NCI-H2081 treated with DMSO at 0.1 percent for 48 hours (cell line): ENCODE data around the gene MRPL41.
A peak's percentile ranks its signal among the peaks of the same experiment; 100 is the strongest.
"Not testable (repeated sequence)": the region's sequence is repeated elsewhere in the genome, so short reads cannot be mapped to it uniquely, and the experiment has no call there.

ENCODE experiments used
- DNase-seq: peaks from one replicate; lab custom pipeline; 2025; lab: John Stamatoyannopoulos, UW

Gene MRPL41

DNA sequence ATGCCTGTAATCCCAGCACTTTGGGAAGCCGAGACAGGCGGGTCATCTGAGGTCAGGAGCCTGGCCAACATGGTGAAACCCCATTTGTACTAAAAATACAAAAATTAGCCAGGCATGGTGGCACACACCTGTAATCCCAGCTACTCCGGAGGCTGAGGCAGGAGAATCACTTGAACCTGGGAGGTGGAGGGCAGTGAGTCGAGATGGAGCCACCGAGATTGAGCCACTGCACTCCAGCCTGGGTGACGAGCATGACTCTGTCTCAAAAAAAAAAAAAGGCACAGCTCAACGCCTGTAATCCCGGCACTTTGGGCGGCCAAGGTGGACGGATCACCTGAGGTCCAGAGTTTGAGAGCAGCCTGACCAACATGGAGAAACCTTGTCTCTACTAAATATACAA, 2.0 kb downstream of the MRPL41 start:
- not testable (repeated sequence) for DNase-seq

DNA sequence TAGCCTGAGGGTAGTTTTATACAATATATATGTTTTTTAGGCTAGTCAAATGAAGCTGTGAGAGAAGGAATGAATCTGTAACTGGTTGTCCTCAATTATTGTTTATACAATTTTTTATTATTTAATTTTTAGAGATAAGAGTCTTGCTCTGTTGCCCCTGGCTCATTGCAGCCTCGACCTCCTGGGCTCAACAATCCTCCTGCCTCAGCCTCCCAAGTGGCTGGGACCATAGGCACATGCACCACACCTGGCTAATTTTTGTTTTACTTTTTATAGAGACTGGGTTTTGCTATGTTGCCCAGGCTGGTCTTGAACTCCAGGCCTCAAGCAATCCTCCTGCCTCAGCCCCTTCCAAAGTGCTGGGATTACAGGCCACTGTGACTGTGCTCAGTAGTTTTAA, 2.7 kb downstream of the MRPL41 start:
- DNase-seq = no peak

DNA sequence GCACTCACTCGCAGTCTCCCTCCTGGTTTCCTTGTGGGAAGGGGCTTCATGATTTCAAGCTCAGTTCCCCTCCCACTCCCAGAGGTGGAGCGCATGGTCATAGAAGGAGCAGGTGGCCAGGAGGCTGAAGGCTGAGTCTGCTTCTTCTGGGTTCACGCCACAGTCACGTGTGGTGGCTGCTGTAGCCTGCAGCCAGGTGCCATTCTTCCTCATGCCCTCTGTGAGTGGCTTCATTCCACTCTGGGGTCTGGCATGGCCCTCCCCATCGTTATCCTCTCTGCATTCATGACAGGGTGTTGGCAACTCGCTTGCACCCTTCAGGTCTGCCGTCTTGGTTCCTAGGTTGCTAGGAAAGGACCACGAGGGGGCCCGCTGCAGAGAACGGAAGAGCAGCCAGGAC, 3.5 kb downstream of the MRPL41 start:
- DNase-seq = no peak

DNA sequence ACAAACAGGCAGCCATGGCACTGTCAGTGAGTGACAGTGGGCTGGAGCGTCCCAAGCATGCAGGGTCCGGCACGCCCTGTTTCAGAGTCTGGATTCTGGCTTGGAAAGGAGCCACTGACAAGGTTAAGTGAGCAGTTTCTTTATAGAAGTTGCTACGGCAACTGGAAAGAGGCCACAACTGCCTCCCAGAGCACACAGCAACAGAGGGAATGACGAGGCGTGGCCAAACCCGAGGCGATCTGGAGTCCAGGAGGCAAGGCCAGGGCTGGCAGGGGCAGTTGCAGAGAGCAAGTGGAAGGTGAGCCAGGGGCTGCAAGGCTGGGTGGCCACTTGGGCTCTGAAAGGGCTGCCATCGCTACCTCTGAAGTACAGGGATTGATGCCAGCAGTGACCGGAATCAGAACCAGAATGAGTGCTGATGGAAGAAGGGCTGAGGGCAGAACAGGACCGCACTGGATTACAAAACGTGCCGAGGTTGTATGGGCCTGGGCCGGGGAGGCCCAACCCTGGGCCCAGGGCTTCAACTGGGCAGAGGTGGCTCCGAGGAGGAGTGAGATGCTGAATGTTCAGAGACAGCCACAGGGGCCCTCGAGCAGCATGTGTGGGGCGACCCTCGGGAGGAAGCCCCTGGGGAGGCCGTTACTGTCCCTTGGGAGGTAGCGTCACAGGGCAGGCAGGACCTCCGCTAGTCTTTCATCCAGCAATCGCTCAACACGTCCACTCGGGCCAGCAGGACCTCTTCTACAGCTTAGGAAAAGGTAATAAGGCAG, 4.6 kb downstream of the MRPL41 start:
- no peak for DNase-seq

DNA sequence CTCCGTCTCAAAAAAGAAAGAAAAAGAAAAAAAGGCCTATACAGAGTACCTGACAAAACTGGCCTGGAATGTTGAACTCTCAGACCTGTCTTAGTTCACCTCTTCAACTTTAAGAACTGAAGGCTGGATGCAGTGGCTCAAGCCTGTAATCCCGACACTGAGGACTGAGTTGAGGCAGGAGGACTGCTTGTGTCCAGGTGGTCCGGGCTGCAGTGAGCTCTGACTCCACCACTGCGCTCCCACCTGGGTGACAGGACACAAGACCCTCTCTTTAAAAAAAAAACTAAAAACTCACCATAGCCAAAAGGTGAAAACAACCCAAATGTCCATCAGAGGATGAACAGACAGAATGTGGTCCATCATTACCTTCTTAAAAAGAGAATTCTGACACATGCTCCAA, 6.4 kb downstream of the MRPL41 start:
- no peak for DNase-seq

DNA sequence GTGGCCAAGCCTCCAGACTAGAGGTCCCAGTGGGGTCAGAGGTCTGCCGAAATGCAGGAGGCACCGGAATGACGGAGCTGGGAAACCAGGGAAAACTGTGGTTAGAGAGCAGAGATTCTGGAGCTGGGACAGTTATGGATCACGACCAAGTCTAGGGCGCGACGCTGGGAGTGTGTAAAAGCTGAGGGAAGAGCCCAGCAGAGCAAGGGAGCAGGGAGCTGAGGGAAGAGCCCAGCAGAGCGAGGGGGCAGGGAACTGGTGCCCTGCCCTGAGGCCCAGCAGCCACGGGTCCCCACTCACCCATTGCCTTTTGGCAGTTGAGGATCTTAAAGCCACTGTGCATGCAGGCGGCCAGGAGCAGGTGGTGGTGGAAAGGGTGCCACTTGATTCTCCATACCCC, 12.5 kb downstream of the MRPL41 start:
- DNase-seq = no peak

DNA sequence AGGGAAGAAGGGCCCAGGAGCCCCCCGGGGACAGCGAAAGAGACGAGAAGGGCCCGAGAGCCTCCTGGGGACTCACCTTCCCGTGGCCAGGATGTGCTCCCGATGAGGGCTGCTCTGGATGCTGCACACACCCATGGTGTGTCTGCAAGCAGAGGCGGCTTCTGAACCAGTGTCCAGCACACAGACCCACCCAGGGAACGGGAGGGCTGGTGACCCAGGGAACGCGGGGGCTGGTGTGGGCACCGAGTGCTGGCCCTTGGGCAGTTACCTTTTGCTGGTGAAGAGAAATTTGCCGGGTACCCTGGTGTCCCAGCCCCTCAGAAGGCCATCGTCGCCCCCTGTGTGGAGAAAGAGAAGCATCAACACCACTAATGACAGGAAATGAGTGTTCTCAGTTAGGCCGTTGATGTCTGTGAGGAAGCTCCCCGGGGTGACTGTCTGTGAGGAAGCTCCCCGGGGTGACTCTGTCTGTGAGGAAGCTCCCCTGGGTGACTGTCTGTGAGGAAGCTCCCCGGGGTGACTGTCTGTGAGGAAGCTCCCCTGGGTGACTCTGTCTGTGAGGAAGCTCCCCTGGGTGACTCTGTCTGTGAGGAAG, 13.2 kb downstream of the MRPL41 start:
- no peak for DNase-seq

DNA sequence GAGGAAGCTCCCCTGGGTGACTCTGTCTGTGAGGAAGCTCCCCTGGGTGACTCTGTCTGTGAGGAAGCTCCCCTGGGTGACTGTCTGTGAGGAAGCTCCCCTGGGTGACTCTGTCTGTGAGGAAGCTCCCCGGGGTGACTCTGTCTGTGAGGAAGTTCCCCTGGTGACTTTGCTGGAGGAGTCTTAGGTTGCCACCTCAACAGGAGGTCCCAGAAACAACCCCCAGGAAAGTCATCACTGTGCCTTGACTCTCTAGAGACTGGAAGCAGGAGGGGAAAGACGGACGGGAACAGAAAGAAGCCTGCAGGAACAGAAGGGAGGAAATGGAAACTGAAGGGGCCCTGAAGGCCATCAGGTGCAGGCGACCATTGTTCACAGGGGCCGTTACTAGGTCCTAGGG, 16.8 kb downstream of the MRPL41 start:
- DNase-seq = not testable (repeated sequence)

DNA sequence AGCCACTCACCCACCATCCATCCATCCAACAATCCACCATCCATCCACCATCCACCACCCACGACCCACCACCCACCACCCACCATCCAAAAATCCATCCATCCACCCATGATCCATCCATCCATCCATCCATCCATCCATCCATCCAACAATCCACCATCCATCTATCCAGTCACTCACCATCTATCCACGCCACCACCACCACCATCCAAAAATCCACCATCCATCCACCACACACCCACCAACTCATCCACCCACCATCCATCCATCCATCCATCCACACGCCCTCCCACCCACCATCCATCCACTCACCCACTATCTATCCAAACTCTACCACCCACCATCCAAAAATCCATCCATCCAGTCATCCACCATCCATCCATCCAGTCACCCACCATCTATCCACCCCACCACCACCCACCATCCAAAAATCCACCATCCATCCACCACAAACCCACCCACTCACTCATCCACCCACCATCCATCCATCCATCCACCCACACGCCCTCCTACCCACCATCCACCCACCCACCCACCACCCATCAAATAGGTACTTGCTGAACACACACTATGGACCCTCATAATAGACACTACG, 18.0 kb downstream of the MRPL41 start:
- DNase-seq = no peak

DNA sequence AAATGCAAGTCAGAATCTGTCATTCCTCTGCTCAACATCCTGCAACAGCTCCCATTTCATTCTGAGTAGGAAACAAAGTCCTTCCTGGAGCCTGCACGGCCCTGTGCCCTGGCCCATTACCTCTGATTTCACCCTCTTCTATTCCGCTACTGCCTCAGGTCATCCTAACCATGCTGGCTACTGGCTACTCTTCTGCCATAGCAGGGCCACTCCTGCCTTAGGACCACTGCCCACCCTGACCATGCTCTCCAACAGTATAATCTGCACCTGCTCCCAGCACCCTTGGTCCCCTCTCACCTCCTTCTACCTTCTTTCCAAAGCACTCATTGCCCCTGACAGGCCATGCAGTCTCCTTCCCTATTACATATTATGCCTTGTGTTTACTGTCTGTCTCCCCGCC, 18.9 kb downstream of the MRPL41 start:
- DNase-seq = no peak

DNA sequence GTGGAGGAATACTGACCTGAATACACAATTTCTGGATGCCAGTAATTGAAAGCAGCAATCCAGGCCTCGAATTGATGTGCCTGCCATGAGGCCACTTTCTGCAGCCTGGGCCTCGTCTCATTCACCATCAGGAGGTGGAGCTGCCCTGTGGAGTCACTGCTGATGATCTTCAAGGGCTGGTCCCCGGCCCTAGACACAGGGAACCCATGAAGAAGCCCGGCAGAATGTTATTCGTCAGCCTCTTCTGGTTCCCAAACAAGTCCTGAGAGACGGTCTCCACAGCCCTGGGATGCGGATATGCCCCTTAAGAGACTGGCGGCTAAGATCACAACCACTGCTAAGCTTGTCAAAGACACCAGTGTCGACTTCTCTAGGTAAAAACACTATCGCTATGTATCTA, 22.5 kb downstream of the MRPL41 start:
- no peak for DNase-seq

DNA sequence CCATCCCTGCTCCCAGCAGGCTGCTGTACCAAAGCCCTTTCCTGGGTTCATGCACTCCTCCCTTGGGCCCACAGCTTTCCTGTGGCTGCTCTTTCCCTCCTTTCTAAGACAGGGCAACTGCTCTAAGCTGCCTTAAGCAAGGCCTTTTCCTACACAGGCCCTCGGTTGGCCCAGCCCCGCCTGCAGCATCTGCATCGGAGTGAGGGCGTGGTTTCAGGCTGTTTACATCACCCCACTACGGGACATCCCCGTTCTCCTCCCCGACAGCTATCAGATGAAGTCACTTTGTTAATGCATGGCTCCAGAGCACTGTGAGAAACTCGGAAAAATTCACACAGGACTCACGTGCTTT, 23.7 kb downstream of the MRPL41 start:
- no peak for DNase-seq

DNA sequence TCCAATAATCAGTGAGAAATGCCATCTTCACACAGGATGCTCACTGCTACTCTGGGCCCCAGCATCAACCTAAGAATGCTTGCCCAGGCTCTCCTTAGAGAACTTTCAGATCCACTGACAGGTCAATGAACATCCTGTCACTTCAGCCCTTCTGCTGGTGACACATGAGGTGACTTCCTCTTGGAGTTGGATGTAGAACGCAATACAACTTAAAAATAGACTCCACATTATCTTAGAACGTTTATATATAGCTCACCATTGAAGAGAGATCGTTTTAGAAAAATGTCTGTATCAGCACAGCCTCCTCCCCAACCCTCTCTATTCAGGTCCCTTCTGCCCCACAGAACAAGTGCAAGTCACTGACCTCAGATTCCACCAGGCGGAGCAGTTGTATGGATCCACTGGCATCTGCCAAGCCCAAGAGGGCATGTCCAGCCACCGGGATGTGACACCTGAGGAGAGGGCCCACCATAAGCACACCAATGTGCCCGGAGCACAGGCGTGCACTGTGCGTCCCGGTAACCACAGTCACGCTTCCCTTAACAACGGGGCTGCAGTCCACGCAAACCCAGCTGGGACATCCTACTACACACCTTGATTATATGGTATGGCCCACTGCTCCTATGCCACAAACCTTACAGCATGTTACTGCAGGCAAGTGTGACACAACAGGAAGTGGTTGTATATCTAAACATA, 24.2 kb downstream of the MRPL41 start:
- DNase-seq = no peak

DNA sequence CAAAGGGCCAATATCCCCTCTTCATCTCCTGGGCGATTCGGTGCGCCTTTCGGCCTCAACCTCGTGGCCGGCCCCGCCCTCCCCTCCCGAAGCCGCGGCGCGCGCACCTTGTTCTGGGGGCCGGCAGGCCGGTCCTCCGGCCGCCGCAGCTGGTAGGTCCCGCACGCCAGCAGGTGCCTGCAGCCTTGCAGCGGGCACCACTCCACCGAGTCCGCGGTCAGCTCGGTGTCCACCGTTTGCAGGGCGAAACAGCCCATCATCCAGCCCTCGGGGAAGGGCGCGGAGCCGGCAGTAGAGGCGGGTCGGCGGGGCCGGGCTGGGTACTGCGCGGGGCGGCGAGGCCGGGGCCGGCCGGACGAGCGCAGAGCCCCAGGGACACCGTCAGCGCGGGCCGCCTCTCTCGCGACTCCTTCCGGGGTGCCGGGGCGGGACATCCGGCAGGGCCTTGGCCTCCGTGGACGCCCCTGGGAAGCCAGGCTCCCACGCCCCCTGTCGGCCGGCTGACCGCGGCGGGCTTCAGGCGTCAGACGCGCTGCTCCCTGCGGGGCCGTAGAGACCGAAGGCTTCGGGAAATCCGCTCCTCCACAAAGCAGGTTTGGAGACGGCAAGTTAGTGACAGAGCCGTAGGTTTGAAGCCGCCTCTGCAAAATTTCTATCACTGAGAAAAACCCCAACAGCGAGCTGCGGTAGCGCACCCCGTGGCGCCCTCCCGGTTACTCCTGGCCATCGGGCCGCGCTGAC, 27.0 kb downstream of the MRPL41 start, which contains the start of gene DPH7:
Gene DPH7 (minus strand): TSS at position 408 of the 741 bp plus-strand sequence. CDS start 148 bp downstream, at position 260.
- DNase-seq = peak; percentile 69

DNA sequence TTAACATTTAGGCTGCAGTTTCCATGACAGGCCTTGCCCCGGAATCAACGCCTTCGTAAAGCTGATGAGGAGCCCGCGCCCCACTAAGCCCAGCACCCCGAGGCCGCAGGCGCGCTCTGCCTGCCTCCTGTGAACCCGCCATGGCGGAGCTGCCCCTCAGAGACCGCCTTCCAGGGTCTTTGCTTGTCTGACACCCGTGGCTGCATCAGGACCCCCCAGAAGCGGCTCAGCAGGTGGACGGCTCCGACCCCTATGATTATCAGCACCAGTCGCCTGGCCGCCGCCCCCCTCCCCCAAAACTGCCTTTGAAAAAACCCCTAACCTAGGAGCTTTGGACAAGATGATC, 27.6 kb downstream of the MRPL41 start:
- no peak for DNase-seq

DNA sequence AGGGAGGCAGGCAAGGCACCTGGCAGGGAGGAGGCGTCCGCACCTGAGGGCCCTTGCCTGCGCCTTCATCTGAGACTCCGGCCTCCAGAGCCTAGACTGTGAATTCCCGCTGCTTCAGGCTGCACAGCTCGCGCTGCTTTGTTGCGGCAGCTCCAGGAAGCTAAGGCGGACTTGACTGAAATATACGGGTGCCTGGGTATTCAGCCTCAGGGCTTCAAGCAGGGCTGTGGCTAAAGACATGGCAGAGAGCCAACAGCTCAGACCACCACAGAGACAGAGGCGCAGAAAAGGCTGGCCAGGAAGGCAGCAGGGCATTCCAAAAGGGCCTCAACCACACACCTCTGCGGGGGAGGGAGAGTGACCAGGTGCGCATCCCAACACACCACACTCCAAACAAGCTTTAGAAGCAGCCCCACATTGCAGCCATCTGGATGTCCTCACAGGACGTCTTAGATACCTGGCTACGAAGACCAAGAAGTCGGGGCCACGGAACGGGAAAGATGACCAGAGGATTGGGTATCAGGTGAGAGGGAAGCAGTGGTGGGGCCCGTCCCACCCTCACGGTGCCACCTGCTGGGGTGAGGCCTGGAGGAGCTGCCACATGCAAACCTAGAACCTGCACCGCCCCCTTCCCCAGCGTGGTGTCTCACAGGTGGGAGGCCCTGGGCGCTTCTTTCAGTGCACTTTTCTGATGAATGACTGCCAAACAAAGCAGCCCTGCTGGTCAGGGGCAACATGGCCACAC, 28.7 kb downstream of the MRPL41 start:
- DNase-seq = no peak

DNA sequence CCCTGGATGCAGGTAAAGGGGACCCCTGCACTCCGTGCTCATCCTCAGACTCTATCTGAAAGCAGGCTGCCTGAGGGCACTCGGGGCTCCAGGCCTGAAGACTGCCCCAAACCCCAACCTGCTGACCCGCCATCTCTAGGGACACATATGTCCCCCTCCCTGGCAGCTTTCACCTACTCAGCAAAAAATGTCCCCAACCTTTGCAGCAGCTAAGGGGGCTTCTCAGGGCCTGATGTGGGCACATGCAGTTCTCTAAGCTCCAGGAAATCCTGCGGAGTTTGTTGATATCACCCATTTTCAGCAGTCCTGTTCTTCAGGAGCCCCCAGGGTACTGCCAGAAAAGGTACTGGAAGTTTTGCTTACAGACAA, 29.3 kb downstream of the MRPL41 start:
- no peak for DNase-seq

DNA sequence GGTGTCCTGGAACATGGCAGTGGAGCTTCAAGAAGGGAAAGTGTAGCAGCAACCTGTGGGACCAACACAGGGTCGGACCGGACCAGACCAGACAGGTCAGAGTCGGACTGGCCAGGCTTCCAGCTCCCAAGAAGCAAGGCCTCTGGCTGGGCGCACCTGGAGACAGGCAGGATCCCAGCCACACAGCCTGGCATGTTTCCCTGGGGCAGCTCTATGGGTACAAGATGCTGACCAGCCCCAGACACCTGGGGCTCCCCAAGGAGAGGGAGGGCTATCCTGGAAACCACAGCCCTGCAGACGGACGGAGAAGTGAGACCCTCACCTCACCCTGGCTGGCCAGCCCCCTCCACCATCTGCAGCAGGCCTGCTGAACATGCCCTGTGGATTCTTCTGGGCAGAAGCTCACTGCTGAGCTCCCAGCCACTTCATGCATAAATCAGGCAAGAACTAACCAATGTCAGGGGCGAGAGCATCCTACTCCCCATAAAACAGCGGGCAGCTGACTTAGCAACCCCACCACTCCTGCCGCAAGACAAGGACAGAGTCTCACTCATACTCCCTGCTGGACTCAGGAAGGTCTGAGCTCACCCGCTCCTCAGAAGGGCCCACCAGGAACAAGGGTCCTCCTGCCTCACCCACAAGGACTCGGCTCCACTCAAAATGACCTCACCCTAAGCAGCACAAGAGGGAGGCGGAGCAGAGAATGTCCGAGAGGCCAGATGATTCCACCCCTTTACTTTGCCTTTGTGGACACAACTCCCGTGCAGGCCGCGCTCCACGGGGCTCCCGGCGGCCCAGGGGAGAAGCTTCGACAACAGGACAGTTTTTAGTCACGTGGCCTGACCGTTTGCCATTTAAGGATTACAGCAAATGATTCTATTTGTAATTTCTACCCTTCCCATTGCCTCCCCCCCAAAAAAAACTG, 29.9 kb downstream of the MRPL41 start:
- no peak for DNase-seq

DNA sequence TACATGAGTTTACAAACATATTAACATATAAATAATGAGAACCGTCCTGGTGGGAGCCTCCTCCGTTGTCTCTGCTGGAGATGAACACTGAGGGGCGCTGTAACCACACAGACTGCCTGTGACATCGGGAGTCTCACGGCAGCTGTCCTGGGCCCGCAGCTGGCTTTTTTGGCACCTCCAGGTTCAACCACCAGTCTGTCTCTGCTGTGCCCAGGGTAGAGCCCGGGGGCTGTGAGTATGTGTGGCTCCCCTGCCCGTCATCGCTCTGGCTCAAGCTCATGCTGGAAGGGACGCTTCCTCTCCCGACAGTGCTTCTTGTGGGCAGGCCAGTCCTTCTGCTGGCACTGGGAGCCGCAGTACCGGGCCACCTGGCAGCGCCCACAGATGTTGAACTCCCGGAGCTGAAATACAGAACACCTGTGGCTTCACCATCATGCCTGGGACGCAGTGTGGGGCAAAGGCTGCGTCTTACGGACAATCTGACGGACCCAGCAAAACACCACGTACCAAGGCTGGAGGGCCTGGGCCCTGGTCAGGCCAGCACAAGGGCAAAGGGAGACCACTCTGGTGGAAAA, 30.7 kb downstream of the MRPL41 start:
- no peak for DNase-seq

DNA sequence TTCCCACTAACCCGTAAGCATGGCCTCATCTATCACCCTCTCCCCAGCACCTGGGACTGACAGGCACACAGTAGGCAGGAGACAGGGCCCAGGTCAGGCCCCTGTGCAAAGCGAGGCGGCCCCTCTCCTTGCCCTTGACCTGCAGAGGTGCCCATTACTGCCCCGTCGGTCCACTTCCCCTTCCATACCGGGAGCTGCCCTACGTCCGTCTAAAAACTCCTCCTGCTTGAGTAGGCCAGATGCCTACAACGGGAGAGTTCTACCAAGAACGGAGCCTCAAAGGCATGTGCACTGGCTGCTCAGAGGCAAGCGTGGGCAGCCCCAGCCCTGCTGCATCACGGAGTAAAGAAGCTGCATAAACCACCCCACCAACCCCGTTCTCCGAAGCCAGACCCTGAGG, 31.7 kb downstream of the MRPL41 start:
- DNase-seq = no peak
